ENCODE results near the gene CCDC83.
A peak's percentile ranks its signal among the peaks of the same experiment; 100 is the strongest.

Gene CCDC83
- 0.04 to 0.05 reads per million in 2 donors for total RNA-seq

GRCh38 chr11:85855341-85855656 lies at the start of gene CCDC83:
CCDC83 (plus strand) TSS chr11:85855383; CDS start chr11:85865124, 9,741 bp downstream.
- DNase-seq, result no peak

- no peak for DNase-seq
Measured at GRCh38 chr11:85805387-85805786, 49.8 kb upstream of the CCDC83 start.

- DNase-seq, result no peak
Measured at GRCh38 chr11:85806016-85806415, 49.2 kb upstream of the CCDC83 start.

- DNase-seq, result no peak
Measured at GRCh38 chr11:85806876-85807275, 48.3 kb upstream of the CCDC83 start.

GRCh38 chr11:85809191-85809590 lies 46.0 kb upstream of the CCDC83 start:
- no peak for DNase-seq

GRCh38 chr11:85809863-85810262 lies 45.3 kb upstream of the CCDC83 start:
- peak; percentile 12 for DNase-seq

- no peak for DNase-seq
Measured at GRCh38 chr11:85810521-85810870, 44.7 kb upstream of the CCDC83 start.

GRCh38 chr11:85810871-85811611 lies 44.1 kb upstream of the CCDC83 start, which contains the start of gene SYTL2:
SYTL2 (minus strand) TSS chr11:85811141; CDS start chr11:85757725, 53,416 bp downstream.
- peak; percentile 79 for DNase-seq

- no peak for DNase-seq
Measured at GRCh38 chr11:85811624-85812023, 43.6 kb upstream of the CCDC83 start.

GRCh38 chr11:85813721-85814120 lies 41.5 kb upstream of the CCDC83 start:
- no peak for DNase-seq

GRCh38 chr11:85815186-85815931 lies 39.8 kb upstream of the CCDC83 start:
- DNase-seq, result no peak

GRCh38 chr11:85819441-85819840 lies 35.7 kb upstream of the CCDC83 start:
- DNase-seq, result no peak

GRCh38 chr11:85821636-85822035 lies 33.5 kb upstream of the CCDC83 start:
- no peak for DNase-seq

GRCh38 chr11:85822814-85823213 lies 32.4 kb upstream of the CCDC83 start:
- DNase-seq, result no peak

- DNase-seq, result no peak
Measured at GRCh38 chr11:85823816-85824215, 31.4 kb upstream of the CCDC83 start.

- DNase-seq, result no peak
Measured at GRCh38 chr11:85825616-85826015, 29.6 kb upstream of the CCDC83 start.

GRCh38 chr11:85826116-85826855 lies 28.9 kb upstream of the CCDC83 start:
- no peak for DNase-seq

GRCh38 chr11:85827748-85828639 lies 27.2 kb upstream of the CCDC83 start:
- DNase-seq, result no peak

- DNase-seq, result no peak
Measured at GRCh38 chr11:85828640-85828978, 26.6 kb upstream of the CCDC83 start.

GRCh38 chr11:85829172-85829571 lies 26.0 kb upstream of the CCDC83 start:
- no peak for DNase-seq

GRCh38 chr11:85831050-85831449 lies 24.1 kb upstream of the CCDC83 start:
- no peak for DNase-seq

- no peak for DNase-seq
Measured at GRCh38 chr11:85835263-85835662, 19.9 kb upstream of the CCDC83 start.

GRCh38 chr11:85835729-85836128 lies 19.5 kb upstream of the CCDC83 start:
- no peak for DNase-seq
